Gastrocnemius medialis (tissue), 4 donors: ENCODE data around the gene PPP1R37.

Experiments
- POLR2A ChIP-seq, 2 donors: fragments of 450-650 bp; IDR thresholded peaks; one replicate each; pipeline ENCODE4 v1.6.1; 2017; ENCODE audit warnings: antibody characterized with exemption in 2 of 2, mild to moderate bottlenecking in 2 of 2, moderate library complexity in 2 of 2
- TF ChIP-seq, protein P1 (sequence below), 5 experiments: fragments of 450-650 bp in 3 of 5; fragments of 200-600 bp in 2 of 5; sonication (generic) in 2 of 5; IDR thresholded peaks in 4 of 5; conservative IDR thresholded peaks in 1 of 5; 1 replicate in 4 of 5; 2 replicates in 1 of 5; pipeline ENCODE4 v1.5.1; 2016 to 2019; ENCODE audit warnings: antibody characterized with exemption in 5 of 5, mild to moderate bottlenecking in 3 of 5, moderate library complexity in 3 of 5

DNA sequence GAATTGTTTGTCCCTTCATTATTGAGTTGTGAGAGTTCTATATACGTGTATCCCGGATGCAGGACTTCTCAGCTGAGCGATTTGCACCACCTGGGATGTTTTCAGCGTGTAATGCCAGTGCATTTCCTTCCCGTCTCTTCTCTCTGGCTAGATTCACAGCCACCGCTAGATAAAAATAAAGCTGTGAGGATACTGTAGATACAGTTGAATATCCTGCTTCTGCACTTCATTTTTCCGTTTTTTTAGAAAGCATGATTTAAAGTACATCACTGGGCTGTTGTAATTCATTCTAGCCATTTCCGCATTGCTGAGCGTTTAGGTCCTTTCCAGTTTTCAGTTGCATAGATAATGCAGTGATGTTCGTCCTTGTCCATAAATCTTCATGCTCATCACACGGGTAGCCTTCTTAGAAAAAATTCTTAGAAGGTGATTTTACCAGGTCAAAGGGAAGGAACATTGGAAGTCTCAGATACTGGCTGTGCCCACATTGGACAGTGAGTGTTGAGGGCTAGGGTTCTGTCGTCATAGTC lies 14.7 kb downstream of the PPP1R37 start:
- TF ChIP-seq, protein P1, sequence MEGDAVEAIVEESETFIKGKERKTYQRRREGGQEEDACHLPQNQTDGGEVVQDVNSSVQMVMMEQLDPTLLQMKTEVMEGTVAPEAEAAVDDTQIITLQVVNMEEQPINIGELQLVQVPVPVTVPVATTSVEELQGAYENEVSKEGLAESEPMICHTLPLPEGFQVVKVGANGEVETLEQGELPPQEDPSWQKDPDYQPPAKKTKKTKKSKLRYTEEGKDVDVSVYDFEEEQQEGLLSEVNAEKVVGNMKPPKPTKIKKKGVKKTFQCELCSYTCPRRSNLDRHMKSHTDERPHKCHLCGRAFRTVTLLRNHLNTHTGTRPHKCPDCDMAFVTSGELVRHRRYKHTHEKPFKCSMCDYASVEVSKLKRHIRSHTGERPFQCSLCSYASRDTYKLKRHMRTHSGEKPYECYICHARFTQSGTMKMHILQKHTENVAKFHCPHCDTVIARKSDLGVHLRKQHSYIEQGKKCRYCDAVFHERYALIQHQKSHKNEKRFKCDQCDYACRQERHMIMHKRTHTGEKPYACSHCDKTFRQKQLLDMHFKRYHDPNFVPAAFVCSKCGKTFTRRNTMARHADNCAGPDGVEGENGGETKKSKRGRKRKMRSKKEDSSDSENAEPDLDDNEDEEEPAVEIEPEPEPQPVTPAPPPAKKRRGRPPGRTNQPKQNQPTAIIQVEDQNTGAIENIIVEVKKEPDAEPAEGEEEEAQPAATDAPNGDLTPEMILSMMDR (IDR thresholded peaks at IDR 0.05 in 4 of 5, conservative IDR thresholded peaks at IDR 0.05 in 1 of 5): no peak
- TF ChIP-seq POLR2A (IDR thresholded peaks at IDR 0.05): no peak
